Renal pelvis (tissue), 4 donors: ENCODE measurements around the gene RALGAPA2. TPM values are rescaled to one million over a fixed set of nuclear protein-coding genes. Genes with fewer than 3 reads are reported as not detected.

Experiments
- DNase-seq: peaks from one replicate; pipeline ENCODE4 v3.0.0-alpha.2; 2013
- polyA plus RNA-seq, 3 donors: library from polyadenylated mRNA; unstranded; fragments of 120-200 nt; gene quantifications; one replicate each; pipeline ENCODE4 v1.2.1, GENCODE V29; 2013; ENCODE audit not compliant: insufficient read length in 3 of 3

RALGAPA2 gene
- polyA plus RNA-seq, 3 donors, result 16.4 to 22.7 (median 21.8) TPM

GRCh38 chr20:20685635-20686034 is 26.8 kb downstream of the RALGAPA2 start:
- DNase-seq, result no peak

- no peak for DNase-seq
These were observed 28.7 kb downstream of the RALGAPA2 start for GRCh38 chr20:20683481-20684321.

- DNase-seq, result no peak
These were observed 29.4 kb downstream of the RALGAPA2 start for GRCh38 chr20:20683020-20683419.

- no peak for DNase-seq
These were observed 31.4 kb downstream of the RALGAPA2 start for GRCh38 chr20:20680991-20681508.

GRCh38 chr20:20679316-20679715 is 33.1 kb downstream of the RALGAPA2 start:
- no peak for DNase-seq

- DNase-seq, result no peak
These were observed 35.3 kb downstream of the RALGAPA2 start for GRCh38 chr20:20677186-20677585.

- DNase-seq, result no peak
These were observed 43.8 kb downstream of the RALGAPA2 start for GRCh38 chr20:20668639-20669038.

GRCh38 chr20:20666359-20666758 is 46.1 kb downstream of the RALGAPA2 start:
- no peak for DNase-seq

- DNase-seq, result no peak
These were observed 46.7 kb downstream of the RALGAPA2 start for GRCh38 chr20:20665606-20666332.

GRCh38 chr20:20664795-20665589 is 47.5 kb downstream of the RALGAPA2 start:
- DNase-seq, result peak; percentile 29

GRCh38 chr20:20663841-20664240 is 48.6 kb downstream of the RALGAPA2 start:
- no peak for DNase-seq

- no peak for DNase-seq
These were observed 53.5 kb downstream of the RALGAPA2 start for GRCh38 chr20:20658871-20659431.

- no peak for DNase-seq
These were observed 54.3 kb downstream of the RALGAPA2 start for GRCh38 chr20:20658123-20658522.

GRCh38 chr20:20657092-20657491 is 55.4 kb downstream of the RALGAPA2 start:
- no peak for DNase-seq

GRCh38 chr20:20655883-20656282 is 56.6 kb downstream of the RALGAPA2 start:
- no peak for DNase-seq

- no peak for DNase-seq
These were observed 62.5 kb downstream of the RALGAPA2 start for GRCh38 chr20:20649945-20650344.

GRCh38 chr20:20643927-20644326 is 68.5 kb downstream of the RALGAPA2 start:
- DNase-seq, result no peak

- no peak for DNase-seq
These were observed 70.7 kb downstream of the RALGAPA2 start for GRCh38 chr20:20641783-20642182.

GRCh38 chr20:20638878-20639277 is 73.6 kb downstream of the RALGAPA2 start:
- no peak for DNase-seq

GRCh38 chr20:20637998-20638725 is 74.3 kb downstream of the RALGAPA2 start:
- no peak for DNase-seq

- DNase-seq, result no peak
These were observed 77.4 kb downstream of the RALGAPA2 start for GRCh38 chr20:20635006-20635405.
